ENCODE data around the gene MAD1L1. TPM values are rescaled to one million over a fixed set of nuclear protein-coding genes. Genes with fewer than 3 reads are reported as not detected.

MAD1L1 gene
- total RNA-seq, 1 experiment from 2014 or later = 38.5 TPM

DNA sequence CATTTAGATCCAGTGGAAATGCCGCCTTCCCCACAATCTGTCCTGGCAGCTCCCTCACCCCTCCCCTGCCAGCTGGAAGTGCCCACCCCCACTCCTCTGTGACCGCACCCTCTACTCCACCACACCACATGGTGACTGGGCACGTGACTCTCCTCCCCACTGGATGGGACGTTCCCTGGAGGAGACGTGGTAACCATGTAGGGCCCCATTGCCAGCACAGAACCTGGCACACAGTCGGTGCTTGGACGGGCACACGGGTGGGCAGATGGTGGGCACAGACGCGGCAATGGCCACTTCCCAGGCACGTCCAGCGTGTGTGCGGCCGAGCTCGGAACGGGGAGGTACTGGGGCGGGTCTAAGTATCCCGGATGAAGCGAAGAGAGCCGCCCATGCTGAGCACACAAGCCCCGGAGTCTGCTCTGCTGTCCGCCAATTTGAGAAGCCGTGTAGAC is 245.6 kb downstream of the MAD1L1 start:
- H3K9me2 ChIP-seq (ENCODE audit: insufficient read depth) = no peaks in the 10 kb centered on the region
- no peak overlapping the region for H3K27ac ChIP-seq (ENCODE audit: low read depth, low read length)
- ChIA-PET CTCF (no interaction called here), RAD21 (ENCODE audit: low non-redundant PET in 1 of 2, low total read pairs in 2 of 2, uncharacterized antibody in 2 of 2, unreplicated experiment in 2 of 2) (no interaction called here), POLR2A (no interaction called here)
- no peak overlapping the region for H3K4me2 ChIP-seq (ENCODE audit: low read length)
- intact Hi-C loops (cut with micrococcal nuclease) = no loop called here
- no peak overlapping the region for H2AFZ ChIP-seq (ENCODE audit: low read depth, low read length, poor library complexity, severe bottlenecking)
- H3K36me3 ChIP-seq (ENCODE audit: control insufficient read depth in 1 of 2, insufficient read depth in 2 of 2, low read length in 2 of 2) = no peaks in the 10 kb centered on the region
- no peak for ATAC-seq
- H3K4me1 ChIP-seq (ENCODE audit: control insufficient read depth in 1 of 2, insufficient read depth in 2 of 2, low read length in 2 of 2) = no peaks in the 10 kb centered on the region
- no peak overlapping the region for H3K4me3 ChIP-seq (replicated peaks in 1 of 2; ENCODE audit: low read depth in 1 of 2, low read length in 2 of 2)
- no peaks in the 10 kb centered on the region for H4K20me1 ChIP-seq (ENCODE audit: insufficient read depth)
- DNase-seq (ENCODE audit: low read depth, low spot score) = no peak
- H3K27me3 ChIP-seq (ENCODE audit: insufficient read depth, low read length) = no peaks in the 10 kb centered on the region
- no peaks in the 10 kb centered on the region for H3K79me2 ChIP-seq (ENCODE audit: insufficient read depth, low read length)
- BruUV-seq (replicated peaks) = no TSS peak
- no peaks in the 10 kb centered on the region for H3K9me3 ChIP-seq (ENCODE audit: control insufficient read depth in 1 of 2, insufficient read depth in 1 of 2, low read depth in 1 of 2, low read length in 2 of 2)
- TF ChIP-seq ZFX (IDR thresholded peaks at IDR 0.05) (no peak), TCF7L2 (IDR thresholded peaks at IDR 0.05; ENCODE audit: borderline replicate concordance, extremely low read depth, insufficient read depth, insufficient read length) (no peak), RAD21 (IDR thresholded peaks at IDR 0.05; ENCODE audit: low read depth) (no peak), EGR1 (IDR thresholded peaks at IDR 0.05; ENCODE audit: low read depth) (no peak), FOSL1 (IDR thresholded peaks at IDR 0.05; ENCODE audit: low read depth) (no peak)
- TF ChIP-seq, protein P1, sequence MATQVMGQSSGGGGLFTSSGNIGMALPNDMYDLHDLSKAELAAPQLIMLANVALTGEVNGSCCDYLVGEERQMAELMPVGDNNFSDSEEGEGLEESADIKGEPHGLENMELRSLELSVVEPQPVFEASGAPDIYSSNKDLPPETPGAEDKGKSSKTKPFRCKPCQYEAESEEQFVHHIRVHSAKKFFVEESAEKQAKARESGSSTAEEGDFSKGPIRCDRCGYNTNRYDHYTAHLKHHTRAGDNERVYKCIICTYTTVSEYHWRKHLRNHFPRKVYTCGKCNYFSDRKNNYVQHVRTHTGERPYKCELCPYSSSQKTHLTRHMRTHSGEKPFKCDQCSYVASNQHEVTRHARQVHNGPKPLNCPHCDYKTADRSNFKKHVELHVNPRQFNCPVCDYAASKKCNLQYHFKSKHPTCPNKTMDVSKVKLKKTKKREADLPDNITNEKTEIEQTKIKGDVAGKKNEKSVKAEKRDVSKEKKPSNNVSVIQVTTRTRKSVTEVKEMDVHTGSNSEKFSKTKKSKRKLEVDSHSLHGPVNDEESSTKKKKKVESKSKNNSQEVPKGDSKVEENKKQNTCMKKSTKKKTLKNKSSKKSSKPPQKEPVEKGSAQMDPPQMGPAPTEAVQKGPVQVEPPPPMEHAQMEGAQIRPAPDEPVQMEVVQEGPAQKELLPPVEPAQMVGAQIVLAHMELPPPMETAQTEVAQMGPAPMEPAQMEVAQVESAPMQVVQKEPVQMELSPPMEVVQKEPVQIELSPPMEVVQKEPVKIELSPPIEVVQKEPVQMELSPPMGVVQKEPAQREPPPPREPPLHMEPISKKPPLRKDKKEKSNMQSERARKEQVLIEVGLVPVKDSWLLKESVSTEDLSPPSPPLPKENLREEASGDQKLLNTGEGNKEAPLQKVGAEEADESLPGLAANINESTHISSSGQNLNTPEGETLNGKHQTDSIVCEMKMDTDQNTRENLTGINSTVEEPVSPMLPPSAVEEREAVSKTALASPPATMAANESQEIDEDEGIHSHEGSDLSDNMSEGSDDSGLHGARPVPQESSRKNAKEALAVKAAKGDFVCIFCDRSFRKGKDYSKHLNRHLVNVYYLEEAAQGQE (IDR thresholded peaks at IDR 0.05; ENCODE audit: low read depth) = no peak
- H3K9ac ChIP-seq (ENCODE audit: low read length) = no peak overlapping the region
